HepG2 (cell line): ENCODE data around the gene ZNF578. TPM values are rescaled to one million over a fixed set of nuclear protein-coding genes. Genes with fewer than 3 reads are reported as not detected.

Experiments used
- ATF1 ChIP-seq: IDR thresholded peaks from 2 replicates; pipeline ENCODE4 v1.6.1; 2016; ENCODE audit warnings: mild to moderate bottlenecking, control low read depth
- CHCHD3 ChIP-seq: sonication (generic); formaldehyde crosslinking; IDR thresholded peaks from 2 replicates; pipeline ENCODE4 v1.8.0; 2022; ENCODE audit warnings: mild to moderate bottlenecking, missing genetic modification reagents, moderate library complexity
- CREM ChIP-seq, 2 experiments: sonication (generic) in 1 of 2; formaldehyde crosslinking in 1 of 2; IDR thresholded peaks; 2 replicates each; pipeline versions ENCODE4 v1.4.0 to v1.6.1; 2016 to 2020; ENCODE audit warnings: antibody characterized with exemption in 1 of 2, mild to moderate bottlenecking in 1 of 2, missing genetic modification reagents in 1 of 2
- EED ChIP-seq: sonication (generic); formaldehyde crosslinking; IDR thresholded peaks from 2 replicates; pipeline ENCODE4 v1.5.0; 2020; ENCODE audit warnings: mild to moderate bottlenecking, missing genetic modification reagents
- EZH2 ChIP-seq: conservative IDR thresholded peaks from 2 replicates; pipeline ENCODE4 v1.6.1; 2012; ENCODE audit warnings: mild to moderate bottlenecking, low read depth, low read length, moderate library complexity
- FLYWCH1 ChIP-seq: sonication (generic); formaldehyde crosslinking; IDR thresholded peaks from 2 replicates; pipeline ENCODE4 v1.8.1; 2023; ENCODE audit warnings: mild to moderate bottlenecking, missing genetic modification reagents
- GRHL1 ChIP-seq: sonication (generic); formaldehyde crosslinking; conservative IDR thresholded peaks from 2 replicates; pipeline ENCODE4 v1.8.0; 2022; ENCODE audit warnings: missing genetic modification reagents
- NCOA5 ChIP-seq: sonication (generic); formaldehyde crosslinking; IDR thresholded peaks from 2 replicates; pipeline ENCODE4 v1.4.0; 2020; ENCODE audit warnings: missing genetic modification reagents
- NFE2L2 ChIP-seq: fragments of 150-350 bp; IDR thresholded peaks from 2 replicates; pipeline ENCODE4 v1.6.1; 2014; ENCODE audit warnings: low read length
- NFIB ChIP-seq: sonication (generic); formaldehyde crosslinking; IDR thresholded peaks from 2 replicates; pipeline ENCODE4 v1.9.0; 2021; ENCODE audit warnings: missing genetic modification reagents, mild to moderate bottlenecking, borderline replicate concordance
- PHB2 ChIP-seq: fragments of 450-650 bp; IDR thresholded peaks from 2 replicates; pipeline ENCODE4 v1.6.1; 2018; ENCODE audit not compliant: partially characterized antibody
- POLR2AphosphoS2 ChIP-seq: IDR thresholded peaks from 2 replicates; pipeline ENCODE4 v1.6.1; 2011; ENCODE audit warnings: low read depth, low read length, improper control_type of control experiment
- SMAD1 ChIP-seq: sonication (generic); formaldehyde crosslinking; IDR thresholded peaks from 2 replicates; pipeline ENCODE4 v1.4.0; 2020; ENCODE audit warnings: missing genetic modification reagents, low read depth, mild to moderate bottlenecking, borderline replicate concordance
- TBL1XR1 ChIP-seq: fragments of 150-350 bp; IDR thresholded peaks from 2 replicates; pipeline ENCODE4 v1.6.1; 2014; ENCODE audit warnings: borderline replicate concordance, low read length; ENCODE audit not compliant: partially characterized antibody
- XBP1 ChIP-seq: sonication (generic); formaldehyde crosslinking; IDR thresholded peaks from 2 replicates; pipeline ENCODE4 v1.5.0; 2020; ENCODE audit warnings: missing genetic modification reagents
- ZFP41 ChIP-seq: sonication (generic); formaldehyde crosslinking; IDR thresholded peaks from 2 replicates; pipeline ENCODE4 v1.4.0; 2020; ENCODE audit warnings: mild to moderate bottlenecking, missing genetic modification reagents, borderline replicate concordance
- ZKSCAN8 ChIP-seq: IDR thresholded peaks from 2 replicates; pipeline ENCODE4 v1.6.1; 2016; ENCODE audit warnings: borderline replicate concordance, missing genetic modification reagents, missing compliant biosample characterization
- ZNF101 ChIP-seq: sonication (generic); formaldehyde crosslinking; IDR thresholded peaks from 2 replicates; pipeline ENCODE4 v1.4.0; 2020; ENCODE audit warnings: mild to moderate bottlenecking, low read depth, missing genetic modification reagents, borderline replicate concordance
- ZNF354B ChIP-seq: sonication (generic); formaldehyde crosslinking; IDR thresholded peaks from 2 replicates; pipeline ENCODE4 v1.8.0; 2022; ENCODE audit warnings: mild to moderate bottlenecking, missing genetic modification reagents
- ZNF383 ChIP-seq: sonication (generic); formaldehyde crosslinking; IDR thresholded peaks from 2 replicates; pipeline ENCODE4 v1.4.0; 2020; ENCODE audit warnings: missing genetic modification reagents, mild to moderate bottlenecking, borderline replicate concordance
- ZNF451 ChIP-seq: sonication (generic); formaldehyde crosslinking; IDR thresholded peaks from 2 replicates; pipeline ENCODE4 v1.5.0; 2020; ENCODE audit warnings: mild to moderate bottlenecking, missing genetic modification reagents
- ZNF660 ChIP-seq: sonication (generic); formaldehyde crosslinking; IDR thresholded peaks from 2 replicates; pipeline ENCODE4 v1.5.1; 2020; ENCODE audit warnings: mild to moderate bottlenecking, low read depth, missing genetic modification reagents, borderline replicate concordance
- ZSCAN12 ChIP-seq: sonication (generic); formaldehyde crosslinking; IDR thresholded peaks from 2 replicates; pipeline ENCODE4 v1.9.0; 2021; ENCODE audit warnings: mild to moderate bottlenecking, missing genetic modification reagents
- ZSCAN29 ChIP-seq: sonication (generic); formaldehyde crosslinking; conservative IDR thresholded peaks from 2 replicates; pipeline ENCODE4 v1.4.0; 2020; ENCODE audit warnings: mild to moderate bottlenecking, missing genetic modification reagents
- polyA plus RNA-seq, 8 experiments: library from polyadenylated mRNA; depleted of rRNA in 3 of 8; stranded (reverse) in 7 of 8; unstranded in 1 of 8; fragments of >200 nt; fragmentation: Illumina TruSeq in 4 of 8; extraction: Trizol in 4 of 8; gene quantifications; 2 replicates each; pipeline versions ENCODE4 v1.2.1 to v1.2.3, GENCODE V29; 2011 to 2016; ENCODE audit warnings: low read depth in 4 of 8, missing spikeins in 1 of 8, mixed read lengths in 1 of 8; ENCODE audit not compliant: insufficient read depth in 1 of 8
- total RNA-seq, 5 experiments: library from RNA; depleted of rRNA; stranded (reverse); fragments of >200 nt; fragmentation: Illumina TruSeq; extraction: Trizol; gene quantifications; 2 replicates each; pipeline ENCODE4 v1.2.3, GENCODE V29; 2016; ENCODE audit warnings: low read depth in 1 of 5
- TF ChIP-seq, protein P1 (sequence below): sonication (generic); formaldehyde crosslinking; IDR thresholded peaks from 2 replicates; pipeline ENCODE4 v1.4.0; 2020; ENCODE audit warnings: missing genetic modification reagents

ZNF578 gene
- total and polyA plus RNA-seq, 2 of the 13 experiments (the other 11 are each of a cell fraction or from before 2014, with no cell fraction given): not detected

GRCh38 chr19:52527134-52527955, 74.0 kb downstream of the ZNF578 start, which contains the start of gene ZNF808 (continued):
- TF ChIP-seq, protein P1, sequence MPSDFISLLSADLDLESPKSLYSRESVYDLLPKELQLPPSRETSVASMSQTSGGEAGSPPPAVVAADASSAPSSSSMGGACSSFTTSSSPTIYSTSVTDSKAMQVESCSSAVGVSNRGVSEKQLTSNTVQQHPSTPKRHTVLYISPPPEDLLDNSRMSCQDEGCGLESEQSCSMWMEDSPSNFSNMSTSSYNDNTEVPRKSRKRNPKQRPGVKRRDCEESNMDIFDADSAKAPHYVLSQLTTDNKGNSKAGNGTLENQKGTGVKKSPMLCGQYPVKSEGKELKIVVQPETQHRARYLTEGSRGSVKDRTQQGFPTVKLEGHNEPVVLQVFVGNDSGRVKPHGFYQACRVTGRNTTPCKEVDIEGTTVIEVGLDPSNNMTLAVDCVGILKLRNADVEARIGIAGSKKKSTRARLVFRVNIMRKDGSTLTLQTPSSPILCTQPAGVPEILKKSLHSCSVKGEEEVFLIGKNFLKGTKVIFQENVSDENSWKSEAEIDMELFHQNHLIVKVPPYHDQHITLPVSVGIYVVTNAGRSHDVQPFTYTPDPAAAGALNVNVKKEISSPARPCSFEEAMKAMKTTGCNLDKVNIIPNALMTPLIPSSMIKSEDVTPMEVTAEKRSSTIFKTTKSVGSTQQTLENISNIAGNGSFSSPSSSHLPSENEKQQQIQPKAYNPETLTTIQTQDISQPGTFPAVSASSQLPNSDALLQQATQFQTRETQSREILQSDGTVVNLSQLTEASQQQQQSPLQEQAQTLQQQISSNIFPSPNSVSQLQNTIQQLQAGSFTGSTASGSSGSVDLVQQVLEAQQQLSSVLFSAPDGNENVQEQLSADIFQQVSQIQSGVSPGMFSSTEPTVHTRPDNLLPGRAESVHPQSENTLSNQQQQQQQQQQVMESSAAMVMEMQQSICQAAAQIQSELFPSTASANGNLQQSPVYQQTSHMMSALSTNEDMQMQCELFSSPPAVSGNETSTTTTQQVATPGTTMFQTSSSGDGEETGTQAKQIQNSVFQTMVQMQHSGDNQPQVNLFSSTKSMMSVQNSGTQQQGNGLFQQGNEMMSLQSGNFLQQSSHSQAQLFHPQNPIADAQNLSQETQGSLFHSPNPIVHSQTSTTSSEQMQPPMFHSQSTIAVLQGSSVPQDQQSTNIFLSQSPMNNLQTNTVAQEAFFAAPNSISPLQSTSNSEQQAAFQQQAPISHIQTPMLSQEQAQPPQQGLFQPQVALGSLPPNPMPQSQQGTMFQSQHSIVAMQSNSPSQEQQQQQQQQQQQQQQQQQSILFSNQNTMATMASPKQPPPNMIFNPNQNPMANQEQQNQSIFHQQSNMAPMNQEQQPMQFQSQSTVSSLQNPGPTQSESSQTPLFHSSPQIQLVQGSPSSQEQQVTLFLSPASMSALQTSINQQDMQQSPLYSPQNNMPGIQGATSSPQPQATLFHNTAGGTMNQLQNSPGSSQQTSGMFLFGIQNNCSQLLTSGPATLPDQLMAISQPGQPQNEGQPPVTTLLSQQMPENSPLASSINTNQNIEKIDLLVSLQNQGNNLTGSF: no peak
- TF ChIP-seq ZSCAN29 (CRISPR knock-in tag): no peak
- no peak for TF ChIP-seq FLYWCH1 (CRISPR knock-in tag)
- no peak for TF ChIP-seq NFIB
- no peak for TF ChIP-seq ZNF383 (CRISPR knock-in tag)
- no peak for TF ChIP-seq XBP1
- TF ChIP-seq CREM (IDR thresholded peaks at IDR 0.05): no peak
- no peak for TF ChIP-seq CREM (CRISPR knock-in tag; IDR thresholded peaks at IDR 0.05)
- TF ChIP-seq ZFP41 (CRISPR knock-in tag): no peak
- no peak for TF ChIP-seq ZNF451 (CRISPR knock-in tag)
- TF ChIP-seq NCOA5 (CRISPR knock-in tag): no peak
- TF ChIP-seq CHCHD3 (CRISPR knock-in tag): no peak
- TF ChIP-seq EZH2: no peak
- no peak for TF ChIP-seq ATF1 (CRISPR knock-in tag)
- no peak for TF ChIP-seq GRHL1 (CRISPR knock-in tag)
- no peak for TF ChIP-seq EED (CRISPR knock-in tag)
- TF ChIP-seq ZNF354B (CRISPR knock-in tag): no peak
- no peak for TF ChIP-seq ZNF101 (CRISPR knock-in tag)
- TF ChIP-seq ZNF660 (CRISPR knock-in tag): no peak
- TF ChIP-seq ZKSCAN8 (CRISPR knock-in tag): no peak
- no peak for TF ChIP-seq SMAD1
- no peak for TF ChIP-seq NFE2L2
- no peak for TF ChIP-seq TBL1XR1
- no peak for TF ChIP-seq ZSCAN12
- TF ChIP-seq PHB2: no peak
- no peak for TF ChIP-seq POLR2AphosphoS2
